Posterior cingulate gyrus (tissue), 11 donors: ENCODE measurements around the gene SHOC1.
"Not testable (repeated sequence)": the region's sequence is repeated elsewhere in the genome, so short reads cannot be mapped to it uniquely, and the experiment has no call there.

Experiments
- DNase-seq, 10 donors: peaks; one replicate each; pipeline versions ENCODE4 v3.0.0 to v3.0.0-alpha.2; 2020 to 2021; ENCODE audit warnings: mixed read lengths in 3 of 10
- intact Hi-C: fragments of 100-400 bp; cut with DNase I; formaldehyde crosslinking; loops from one replicate; pipeline ENCODE4 v1.15.1; 2023

Gene SHOC1

GRCh38 chr9:111806259-111806658 lies 11.5 kb upstream of the SHOC1 start:
- intact Hi-C loops = no loop called here
- DNase-seq = no peak

DNA sequence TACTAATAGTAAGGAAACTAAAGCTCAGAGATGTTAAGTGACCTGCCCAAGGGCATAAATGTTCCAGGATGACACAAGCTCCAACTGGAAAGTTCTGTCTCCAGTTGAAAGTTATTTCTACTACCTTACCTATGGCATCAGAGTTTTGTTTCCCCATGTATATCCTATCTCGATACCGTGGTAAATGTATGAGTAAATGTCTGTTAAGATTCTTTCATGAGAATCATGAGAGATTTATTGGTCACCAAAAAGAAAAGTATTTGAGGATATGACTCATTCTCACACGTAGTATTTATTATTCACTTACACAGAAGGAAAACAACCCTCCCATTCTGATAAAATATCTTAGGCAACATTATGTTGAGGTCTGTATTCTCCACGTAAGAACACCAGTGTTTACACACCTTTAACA lies 11.1 kb upstream of the SHOC1 start:
- intact Hi-C loops = no loop called here
- DNase-seq = no peak

GRCh38 chr9:111805262-111805661 lies 10.5 kb upstream of the SHOC1 start:
- intact Hi-C loops = no loop called here
- no peak for DNase-seq

DNA sequence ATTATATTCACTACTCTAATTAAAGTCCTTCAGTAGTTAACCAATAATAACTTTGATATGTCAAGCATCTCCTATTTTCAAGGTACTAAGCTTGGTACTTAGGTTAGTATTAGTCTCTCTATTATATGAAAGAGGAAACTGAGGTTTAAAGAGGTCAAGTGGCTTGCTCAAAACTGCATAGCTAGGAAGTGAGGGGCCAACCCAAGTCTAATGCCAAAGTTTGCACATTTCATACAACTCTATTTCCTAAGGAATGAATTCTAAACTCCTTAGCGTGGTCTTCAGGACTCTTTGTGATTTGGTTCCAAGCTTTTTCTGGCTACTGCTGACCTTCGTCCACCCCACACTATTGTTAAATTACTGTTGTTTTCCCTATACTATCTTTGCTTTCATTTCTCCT lies 9.9 kb upstream of the SHOC1 start:
- intact Hi-C loops = no loop called here
- DNase-seq = no peak

DNA sequence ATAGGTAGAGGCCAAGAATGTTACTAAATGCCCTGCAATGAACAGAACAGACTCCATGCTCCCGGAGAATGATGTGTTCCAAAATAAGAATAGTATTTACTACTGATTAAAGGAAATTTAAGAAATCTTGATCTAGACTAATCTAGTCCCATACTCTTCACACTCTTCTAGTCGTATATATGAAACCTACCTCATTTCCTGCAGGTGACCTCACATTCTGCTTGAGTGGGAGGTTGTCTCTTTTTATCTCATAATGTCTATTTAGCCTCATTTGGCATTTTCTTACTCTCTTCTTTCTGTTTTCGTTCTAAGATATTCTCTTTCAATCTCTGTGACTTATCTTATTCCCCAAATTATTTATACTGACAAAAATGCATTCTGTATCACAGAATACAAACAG lies 9.2 kb upstream of the SHOC1 start:
- no peak for DNase-seq
- intact Hi-C loops = no loop called here

DNA sequence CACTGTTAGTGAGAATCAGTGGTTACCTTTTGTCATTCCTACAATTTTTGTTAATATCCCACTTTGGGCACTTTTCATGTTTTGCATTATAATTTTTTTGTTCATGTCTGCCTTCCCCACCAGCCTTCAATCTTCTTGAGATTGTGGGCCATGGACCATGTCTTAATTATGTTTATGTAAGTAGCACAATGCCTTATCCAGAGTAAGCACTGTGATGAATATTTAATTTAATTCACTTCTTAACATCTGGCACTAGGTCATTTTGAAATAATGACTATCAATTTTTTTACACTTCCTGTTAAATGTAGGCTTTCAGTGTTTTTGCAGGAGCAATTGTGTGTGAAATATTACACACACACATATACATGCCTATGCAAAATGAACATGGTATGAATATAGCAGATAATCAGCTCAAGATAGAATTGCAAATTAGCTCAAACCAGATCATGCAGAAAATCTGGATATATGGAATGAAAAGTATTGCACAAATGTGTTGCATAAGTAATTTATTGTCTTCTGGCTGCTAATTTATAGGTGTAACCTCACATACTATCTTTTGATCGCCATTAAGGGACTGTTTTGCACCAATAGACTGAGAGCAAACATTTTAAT lies 5.3 kb upstream of the SHOC1 start:
- intact Hi-C loops = no loop called here
- DNase-seq = no peak

DNA sequence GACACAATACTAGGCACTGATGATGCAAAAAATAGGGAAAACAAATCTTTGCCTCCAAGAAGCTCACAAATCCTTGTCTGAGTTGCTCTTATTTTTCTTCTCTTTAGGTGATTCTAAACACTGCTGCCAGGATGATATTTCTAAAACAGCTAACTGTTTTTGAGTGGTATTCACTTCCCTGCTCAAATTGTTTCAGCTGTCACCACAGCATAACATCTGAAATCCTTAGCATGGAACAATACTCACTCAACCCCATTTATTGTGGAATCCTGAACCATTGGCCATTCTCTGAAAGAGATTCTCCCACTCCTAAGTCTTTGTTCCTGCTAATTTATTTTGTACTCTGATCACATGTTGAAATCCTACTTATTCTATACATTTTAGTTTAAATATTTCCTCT lies 4.8 kb upstream of the SHOC1 start:
- intact Hi-C loops = no loop called here
- no peak for DNase-seq

DNA sequence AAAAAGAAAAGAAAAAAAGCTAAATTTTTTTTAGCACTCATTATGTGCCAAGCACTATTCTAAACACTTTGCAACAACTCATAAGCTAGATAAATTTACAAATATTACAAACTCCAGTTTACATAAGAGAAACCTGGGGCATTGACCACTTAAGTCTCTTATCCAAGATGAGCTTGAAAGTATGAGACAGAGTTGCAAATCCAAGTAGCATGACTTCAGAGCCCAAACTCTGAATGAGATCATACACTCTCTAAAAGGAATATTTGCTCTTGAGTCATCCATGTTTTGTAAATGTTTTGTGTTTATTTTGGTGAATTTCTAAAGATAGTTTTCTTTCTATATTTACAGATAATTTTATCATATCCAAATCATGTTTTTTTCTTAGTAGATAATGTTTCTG lies 4.0 kb upstream of the SHOC1 start:
- DNase-seq = no peak
- intact Hi-C loops = no loop called here

DNA sequence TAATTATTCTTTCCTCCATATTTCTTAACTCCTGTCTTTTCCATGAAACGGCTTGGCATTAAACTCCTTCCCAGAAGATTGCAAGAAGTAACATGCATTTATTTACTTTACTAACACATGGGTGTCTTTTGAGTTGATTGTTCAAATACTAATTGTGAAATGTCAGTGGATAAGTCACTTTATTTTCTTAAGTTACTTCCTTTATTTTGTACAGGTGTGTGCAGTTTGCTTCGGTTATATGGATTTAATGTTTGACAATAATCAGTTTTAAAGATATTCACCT lies 761 bp upstream of the SHOC1 start:
- intact Hi-C loops = no loop called here
- no peak for DNase-seq

DNA sequence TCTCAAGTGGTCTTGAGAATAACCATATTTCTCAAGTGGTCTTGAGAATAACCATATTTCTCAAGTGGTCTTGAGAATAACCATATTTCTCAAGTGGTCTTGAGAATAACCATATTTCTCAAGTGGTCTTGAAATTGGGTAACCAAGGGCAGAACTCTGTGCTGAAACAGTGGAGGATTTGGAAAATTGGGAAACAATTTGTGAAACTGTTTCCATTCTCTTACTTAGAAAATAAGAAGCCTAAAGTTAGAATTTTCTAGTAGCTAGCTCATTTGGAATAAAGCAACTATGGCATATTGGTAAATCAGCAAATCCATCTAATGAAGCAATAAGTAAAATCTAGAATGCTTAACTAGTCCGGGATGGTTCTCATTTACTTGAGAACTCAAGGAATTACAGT lies 2.9 kb downstream of the SHOC1 start:
- DNase-seq, intact Hi-C loops: not testable (repeated sequence)

DNA sequence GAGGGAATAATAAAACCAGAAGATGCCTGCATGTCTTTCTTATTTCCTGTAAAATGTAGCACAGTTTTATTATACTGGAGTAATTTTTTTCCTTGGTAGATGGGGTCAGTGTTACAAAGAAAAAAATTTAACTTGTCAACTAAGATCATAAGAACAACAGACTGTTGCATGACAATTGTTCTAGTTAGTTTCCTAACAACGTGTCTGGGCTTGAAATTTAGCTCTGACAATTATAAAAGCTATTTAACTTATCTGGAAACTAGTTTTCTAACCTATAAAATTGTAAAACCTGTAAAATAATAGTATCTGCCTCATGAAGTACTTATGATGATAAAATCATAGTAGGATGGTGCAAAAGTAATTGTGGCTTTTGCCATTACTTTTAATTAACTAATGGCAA lies 4.9 kb downstream of the SHOC1 start:
- intact Hi-C loops = no loop called here
- no peak for DNase-seq

GRCh38 chr9:111783857-111784256 lies 10.9 kb downstream of the SHOC1 start:
- DNase-seq = no peak
- intact Hi-C loops = no loop called here

GRCh38 chr9:111783424-111783823 lies 11.3 kb downstream of the SHOC1 start:
- DNase-seq = no peak

DNA sequence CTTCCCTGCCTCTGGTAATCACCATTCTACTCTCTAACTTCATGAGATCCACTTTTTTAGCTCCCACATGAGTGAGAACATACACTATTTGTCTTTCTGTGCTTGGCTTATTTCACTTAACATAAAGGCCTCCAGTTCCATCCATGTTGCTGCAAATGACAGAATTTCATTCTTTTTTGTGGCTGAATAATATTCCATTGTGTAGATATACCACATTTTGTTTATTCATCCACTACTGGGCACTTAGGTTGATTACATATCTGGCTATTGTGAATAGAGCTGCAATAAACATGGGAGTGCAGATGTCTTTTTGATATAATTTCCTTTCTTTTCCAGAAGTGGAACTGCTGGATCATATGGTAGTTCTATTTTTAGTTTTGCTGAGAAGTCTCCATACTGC lies 28.7 kb downstream of the SHOC1 start:
- DNase-seq = no peak
- intact Hi-C loops = loop anchor here (10.0 kb wide), 1 partner anchor 599 kb away; no protein-coding TSS in a partner anchor

More at GRCh38 chr9:111783424-111783823, 11.3 kb downstream of the SHOC1 start:
- intact Hi-C loops = no loop called here

- intact Hi-C loops = loop anchor here (10.0 kb wide), 1 partner anchor 602 kb away; no protein-coding TSS in a partner anchor
- DNase-seq = no peak
Measured at GRCh38 chr9:111762556-111762955, 32.2 kb downstream of the SHOC1 start.

GRCh38 chr9:111759762-111760639 lies 34.7 kb downstream of the SHOC1 start:
- DNase-seq = peak in 2 of 10 donors; percentile 20 to 32
- intact Hi-C loops = loop anchor here (1.0 to 10.0 kb wide), 2 partner anchors 314 to 605 kb away; no protein-coding TSS in a partner anchor

DNA sequence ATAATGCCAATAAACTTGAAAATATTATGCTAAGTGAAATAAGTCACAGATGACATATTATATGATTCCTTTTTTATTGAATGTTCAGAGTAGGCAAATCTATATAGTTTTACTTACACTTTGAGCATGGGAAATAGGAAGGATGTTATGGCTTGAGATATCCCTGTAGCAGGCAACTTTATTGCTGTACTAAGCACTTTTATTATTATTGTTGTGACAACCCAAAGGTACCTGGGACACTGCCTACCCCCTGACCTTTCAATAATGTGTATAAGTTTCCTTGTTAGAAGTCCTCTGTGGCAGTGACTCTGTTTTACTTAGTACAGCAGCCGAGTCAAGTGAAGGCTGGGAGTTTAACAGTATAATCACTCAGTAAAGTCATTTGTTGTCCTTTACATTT lies 39.9 kb downstream of the SHOC1 start:
- DNase-seq = no peak
- intact Hi-C loops = no loop called here

DNA sequence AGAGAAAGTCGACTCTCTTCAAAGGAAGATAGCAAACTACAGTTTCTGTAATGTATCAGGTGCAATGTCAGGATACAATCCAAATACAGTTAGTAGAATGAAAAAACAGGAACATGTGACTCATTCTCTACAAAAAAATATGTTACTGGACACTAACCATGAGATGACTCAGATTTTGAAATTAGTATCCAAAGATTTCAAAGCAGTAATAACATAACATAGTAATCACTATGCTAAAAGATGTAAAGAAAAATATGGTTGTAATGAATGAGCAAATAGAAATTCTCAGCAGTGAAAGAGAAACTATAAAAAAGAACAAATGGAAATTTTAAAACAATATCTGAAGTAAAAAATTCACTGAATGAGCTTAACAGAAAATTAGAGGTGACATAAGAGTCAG lies 42.3 kb downstream of the SHOC1 start:
- no peak for DNase-seq
- intact Hi-C loops = no loop called here
